Glutamatergic neuron (in vitro differentiated cells): ENCODE data around the gene TAL1. TPM values are rescaled to one million over a fixed set of nuclear protein-coding genes. Genes with fewer than 3 reads are reported as not detected.
A peak's percentile ranks its signal among the peaks of the same experiment; 100 is the strongest.

Source experiments
- DNase-seq: peaks from one replicate; pipeline ENCODE4 v3.0.0; 2022
- H3K27ac Mint-ChIP-seq: one replicate; pipeline ENCODE4 v1.8.0; 2020; ENCODE audit warnings: mild to moderate bottlenecking, mixed read lengths, inconsistent platforms; ENCODE audit not compliant: unreplicated experiment
- H3K27me3 Mint-ChIP-seq: one replicate; pipeline ENCODE4 v1.8.0; 2020; ENCODE audit warnings: mild to moderate bottlenecking, moderate library complexity, mixed read lengths, inconsistent platforms; ENCODE audit not compliant: unreplicated experiment
- H3K36me3 Mint-ChIP-seq: one replicate; pipeline ENCODE4 v1.8.0; 2020; ENCODE audit warnings: mild to moderate bottlenecking, mixed read lengths, inconsistent platforms; ENCODE audit not compliant: unreplicated experiment
- H3K4me1 Mint-ChIP-seq: one replicate; pipeline ENCODE4 v1.8.0; 2020; ENCODE audit warnings: mild to moderate bottlenecking, low read depth, mixed read lengths, inconsistent platforms; ENCODE audit not compliant: unreplicated experiment
- H3K4me3 Mint-ChIP-seq: one replicate; pipeline ENCODE4 v1.8.0; 2020; ENCODE audit warnings: mild to moderate bottlenecking, mixed read lengths, inconsistent platforms; ENCODE audit not compliant: unreplicated experiment
- H3K9me3 Mint-ChIP-seq: one replicate; pipeline ENCODE4 v1.8.0; 2020; ENCODE audit warnings: mild to moderate bottlenecking, moderate library complexity, mixed read lengths, inconsistent platforms; ENCODE audit not compliant: unreplicated experiment
- total RNA-seq: library from RNA; stranded (reverse); fragmentation: NEBNext Ultra II Directional; extraction: Animal tissue kit (Norgen Biotek cat#: 25700); gene quantifications from one replicate; pipeline ENCODE4 v1.2.1, GENCODE V29; 2021; ENCODE audit not compliant: unreplicated experiment
- TF ChIP-seq, protein P1 (sequence below): fragments of 200-600 bp; sonication (generic); IDR thresholded peaks from one replicate; pipeline ENCODE4 v1.5.0; 2021; ENCODE audit not compliant: partially characterized antibody, unreplicated experiment

Gene TAL1
- total RNA-seq, 1 donor from 2014 or later: 2.1 TPM

DNA sequence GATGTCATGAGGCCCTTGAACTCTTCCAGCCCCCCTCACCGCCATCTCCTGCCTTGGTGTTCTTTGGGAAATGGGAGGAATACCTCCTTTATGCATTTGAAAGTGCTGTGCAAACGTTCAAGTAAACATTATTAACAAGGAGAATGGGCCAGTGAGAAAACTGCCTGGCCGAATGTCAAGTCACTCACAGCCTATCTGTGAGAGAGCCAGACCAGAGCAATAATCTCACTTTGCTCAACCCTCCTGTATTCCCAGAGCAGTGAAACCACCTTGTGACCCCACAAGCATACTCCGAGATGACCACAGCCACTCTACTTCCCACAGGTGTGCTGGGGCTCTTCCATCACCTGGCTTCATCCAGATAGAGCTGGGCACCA is 5.2 kb downstream of the TAL1 start:
- no peak overlapping the region for H3K27ac Mint-ChIP-seq
- H3K4me1 Mint-ChIP-seq: peaks cover 9% of the 10 kb centered on the region
- H3K27me3 Mint-ChIP-seq: peaks cover 42% of the 10 kb centered on the region
- H3K9me3 Mint-ChIP-seq: peaks cover 9% of the 10 kb centered on the region
- TF ChIP-seq, protein P1, sequence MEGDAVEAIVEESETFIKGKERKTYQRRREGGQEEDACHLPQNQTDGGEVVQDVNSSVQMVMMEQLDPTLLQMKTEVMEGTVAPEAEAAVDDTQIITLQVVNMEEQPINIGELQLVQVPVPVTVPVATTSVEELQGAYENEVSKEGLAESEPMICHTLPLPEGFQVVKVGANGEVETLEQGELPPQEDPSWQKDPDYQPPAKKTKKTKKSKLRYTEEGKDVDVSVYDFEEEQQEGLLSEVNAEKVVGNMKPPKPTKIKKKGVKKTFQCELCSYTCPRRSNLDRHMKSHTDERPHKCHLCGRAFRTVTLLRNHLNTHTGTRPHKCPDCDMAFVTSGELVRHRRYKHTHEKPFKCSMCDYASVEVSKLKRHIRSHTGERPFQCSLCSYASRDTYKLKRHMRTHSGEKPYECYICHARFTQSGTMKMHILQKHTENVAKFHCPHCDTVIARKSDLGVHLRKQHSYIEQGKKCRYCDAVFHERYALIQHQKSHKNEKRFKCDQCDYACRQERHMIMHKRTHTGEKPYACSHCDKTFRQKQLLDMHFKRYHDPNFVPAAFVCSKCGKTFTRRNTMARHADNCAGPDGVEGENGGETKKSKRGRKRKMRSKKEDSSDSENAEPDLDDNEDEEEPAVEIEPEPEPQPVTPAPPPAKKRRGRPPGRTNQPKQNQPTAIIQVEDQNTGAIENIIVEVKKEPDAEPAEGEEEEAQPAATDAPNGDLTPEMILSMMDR: no peak
- peak overlapping the region; percentile 15 for H3K4me3 Mint-ChIP-seq
- no peak for DNase-seq
- no peaks in the 10 kb centered on the region for H3K36me3 Mint-ChIP-seq

DNA sequence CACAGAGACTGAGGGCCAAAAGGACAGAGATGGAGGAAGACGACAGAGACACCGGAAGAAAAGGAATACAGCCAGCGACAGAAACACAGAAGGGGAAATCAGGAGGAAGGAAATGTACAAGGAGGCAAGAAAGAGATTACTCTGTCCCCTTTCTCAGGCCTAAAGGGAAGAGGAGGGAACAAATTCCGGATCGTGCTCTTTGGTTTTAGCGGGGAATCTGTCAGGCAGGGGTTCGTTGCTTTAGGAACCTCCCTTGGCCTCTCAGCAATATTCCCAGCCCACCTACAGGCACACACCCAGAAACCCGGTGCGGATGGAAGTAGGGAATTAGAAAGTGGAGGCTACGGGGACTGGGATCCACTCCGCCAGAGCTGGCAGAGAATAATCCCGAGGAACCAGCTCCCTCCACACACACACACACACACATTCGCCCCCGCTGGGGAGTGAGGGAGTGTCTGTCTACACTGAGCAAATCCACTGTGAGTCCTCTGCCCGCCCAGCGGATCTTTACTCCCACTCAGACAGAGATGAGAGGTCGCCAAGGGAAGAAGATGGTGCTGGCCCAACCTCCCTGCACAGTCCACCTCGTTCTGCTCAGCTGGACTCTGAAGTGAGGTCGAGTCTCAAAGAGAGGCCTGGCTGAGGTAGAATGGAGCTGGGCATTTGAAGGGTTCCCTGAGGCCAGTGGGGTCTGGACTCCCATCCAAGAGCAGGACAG is 5.7 kb downstream of the TAL1 start:
- TF ChIP-seq, protein P1: no peak
- Mint-ChIP-seq H3K36me3 (no peaks in the 10 kb centered on the region), H3K4me3 (peak overlapping the region; percentile 76), H3K4me1 (peaks cover 5% of the 10 kb centered on the region), H3K27me3 (peaks cover 41% of the 10 kb centered on the region), H3K27ac (no peak overlapping the region), H3K9me3 (peaks cover 5% of the 10 kb centered on the region)
- DNase-seq: no peak

DNA sequence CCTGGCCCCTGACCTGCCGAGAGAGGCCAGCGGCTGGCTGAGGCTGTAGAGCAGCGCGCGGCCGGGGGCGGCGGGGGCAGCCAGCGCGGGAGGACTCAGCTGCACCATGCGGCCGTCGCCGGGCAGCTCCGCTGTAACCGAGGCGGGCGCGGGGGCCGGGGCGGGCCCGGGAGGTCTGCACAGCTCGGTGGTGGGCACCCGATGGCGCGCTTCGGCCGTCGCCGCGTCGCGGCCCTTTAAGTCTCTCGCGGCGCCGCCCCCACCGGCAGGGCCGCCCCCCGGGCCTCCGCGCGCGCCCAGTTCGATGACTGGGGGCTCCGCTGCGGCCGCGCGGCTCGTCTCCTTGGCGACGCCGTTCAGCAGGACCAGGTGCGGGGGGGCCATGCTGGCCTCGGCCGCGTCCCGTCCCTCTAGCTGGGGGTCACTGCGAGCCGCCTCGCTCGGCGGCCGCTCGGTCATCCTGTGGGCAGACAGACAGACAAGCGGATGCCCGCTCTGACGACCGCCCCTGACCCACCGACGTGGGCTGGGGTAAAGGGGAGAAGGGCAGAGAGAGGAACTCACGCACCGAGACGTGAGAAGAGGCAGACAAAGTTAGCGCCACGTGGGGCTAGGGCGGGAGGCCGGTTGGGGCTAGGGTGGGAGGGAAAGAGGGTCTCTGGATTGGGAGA is 6.5 kb downstream of the TAL1 start:
- Mint-ChIP-seq H3K9me3 (peaks cover 5% of the 10 kb centered on the region), H3K36me3 (peaks cover 4% of the 10 kb centered on the region), H3K4me3 (peak overlapping the region; percentile 76), H3K4me1 (peaks cover 4% of the 10 kb centered on the region), H3K27ac (no peak overlapping the region), H3K27me3 (peaks cover 46% of the 10 kb centered on the region)
- no peak for DNase-seq
- TF ChIP-seq, protein P1: no peak

DNA sequence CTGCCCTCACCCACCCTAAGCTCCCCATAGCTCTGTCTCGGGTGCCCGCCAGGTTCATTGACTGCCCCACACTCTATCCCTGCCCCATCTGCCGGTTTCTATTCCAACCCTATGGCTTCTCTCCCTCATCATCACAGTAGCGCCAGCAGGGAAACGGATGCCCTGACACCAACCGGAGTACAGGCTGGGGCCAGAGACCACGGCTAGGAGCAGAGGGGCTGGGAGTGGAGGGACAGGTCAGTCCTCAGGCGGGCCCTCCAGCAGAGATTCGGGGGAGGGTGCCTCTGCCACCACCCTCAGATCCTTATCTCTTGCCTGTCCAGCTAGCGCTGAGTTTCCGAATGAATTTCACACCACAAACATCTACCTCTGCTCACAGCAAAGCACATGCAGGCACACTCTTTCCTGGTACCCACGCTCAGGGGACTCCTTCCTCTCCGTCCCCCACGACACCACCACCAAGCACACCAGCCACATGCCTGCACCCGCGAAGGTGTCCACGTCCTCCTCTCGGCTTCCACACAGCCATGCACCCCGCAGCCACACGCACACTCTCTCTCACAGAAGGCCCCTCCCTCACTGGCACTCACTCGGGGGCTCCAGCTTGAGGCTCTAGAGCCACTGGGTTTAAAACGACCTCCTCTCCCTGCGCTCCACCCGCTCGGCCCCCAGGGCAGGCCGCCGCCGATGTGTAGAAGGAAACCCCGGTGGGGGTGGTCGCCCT is 7.2 kb downstream of the TAL1 start:
- H3K9me3 Mint-ChIP-seq: peaks cover under 1% of the 10 kb centered on the region
- H3K27ac Mint-ChIP-seq: no peak overlapping the region
- H3K4me3 Mint-ChIP-seq: no peak overlapping the region
- peaks cover 3% of the 10 kb centered on the region for H3K4me1 Mint-ChIP-seq
- H3K36me3 Mint-ChIP-seq: peaks cover 10% of the 10 kb centered on the region
- TF ChIP-seq, protein P1: no peak
- H3K27me3 Mint-ChIP-seq: peaks cover 43% of the 10 kb centered on the region
- no peak for DNase-seq
